ENCODE measurements around the gene ABCB4. TPM values are rescaled to one million over a fixed set of nuclear protein-coding genes. Genes with fewer than 3 reads are reported as not detected.

ABCB4 gene
- total RNA-seq = 0.47 TPM

GRCh38 chr7:87475359-87476178 is at the start of gene ABCB4:
ABCB4 (minus strand) TSS chr7:87475680; CDS start chr7:87475465, 215 bp downstream.
- no peak for DNase-seq

DNA sequence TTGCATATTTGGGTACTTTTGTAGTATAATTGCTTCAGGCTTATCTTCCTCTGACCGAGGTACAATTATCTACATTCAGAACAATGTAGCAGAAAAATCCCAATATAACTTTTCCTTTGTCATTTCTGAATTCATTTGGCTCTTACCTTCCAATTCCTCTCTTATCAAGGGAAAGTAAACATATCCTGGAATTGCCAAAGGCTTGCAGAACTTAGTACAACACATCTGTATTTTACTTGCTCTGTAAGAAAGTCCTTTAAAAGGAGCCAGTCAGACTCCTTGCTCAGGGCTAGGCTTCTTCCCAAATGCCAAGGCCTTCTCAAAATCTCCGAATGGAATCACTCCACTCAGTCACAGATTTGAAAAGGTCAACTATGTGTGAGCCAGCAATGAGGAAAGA is 43.3 kb upstream of the ABCB4 start:
- no peak for DNase-seq

DNA sequence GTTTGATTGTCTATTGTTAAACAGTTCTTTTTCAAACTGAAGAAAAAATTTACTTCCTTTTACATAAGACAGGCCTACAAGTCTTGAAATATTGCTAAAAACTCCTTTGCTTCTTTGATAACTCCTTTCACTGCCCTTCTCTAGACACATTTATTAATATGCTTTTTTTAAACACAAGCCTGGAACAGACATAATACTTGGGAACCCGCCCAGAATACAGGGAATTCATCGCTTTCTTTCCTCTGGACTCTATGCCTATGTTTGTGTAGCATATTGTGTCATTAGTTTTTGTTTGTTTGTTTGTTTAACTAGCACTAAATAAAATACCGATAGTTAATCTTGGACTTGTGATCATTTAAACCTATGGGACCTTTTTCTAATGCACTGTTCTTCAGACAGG is 42.4 kb upstream of the ABCB4 start:
- no peak for DNase-seq

DNA sequence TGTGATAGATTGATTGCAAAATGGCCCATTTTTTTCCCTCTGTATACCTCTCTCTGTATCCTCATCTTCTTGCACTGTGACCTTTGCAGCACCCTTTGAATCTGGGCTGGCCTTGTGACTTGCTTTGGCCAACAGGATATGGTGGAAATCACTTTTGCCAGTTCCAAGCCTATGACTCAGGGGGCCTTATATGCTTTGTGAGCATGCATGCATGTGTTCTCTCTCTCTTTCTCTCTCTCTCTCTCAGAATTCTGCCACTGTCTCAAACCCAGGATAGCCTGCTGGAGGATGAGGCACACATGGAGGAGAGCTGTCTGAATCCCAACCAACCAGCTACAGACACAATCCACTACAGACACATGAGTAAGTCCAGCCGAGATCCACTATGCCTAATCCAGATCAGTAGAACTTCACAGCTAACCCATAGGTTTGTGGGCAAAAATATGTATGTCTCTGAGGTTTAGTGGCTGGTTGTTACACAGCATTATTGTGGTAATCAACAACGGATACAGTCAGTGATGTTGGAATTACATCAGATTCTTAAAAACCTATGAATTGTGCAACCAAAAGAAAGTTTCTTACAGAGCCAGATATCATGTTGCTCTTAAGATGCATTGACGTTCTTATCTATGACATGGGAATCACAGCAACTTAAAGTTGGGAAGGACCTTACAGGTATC is 41.8 kb upstream of the ABCB4 start:
- DNase-seq = no peak

GRCh38 chr7:87513735-87514335 is 38.4 kb upstream of the ABCB4 start:
- no peak for DNase-seq

- DNase-seq = no peak
These were observed 37.4 kb upstream of the ABCB4 start for GRCh38 chr7:87512906-87513305.

DNA sequence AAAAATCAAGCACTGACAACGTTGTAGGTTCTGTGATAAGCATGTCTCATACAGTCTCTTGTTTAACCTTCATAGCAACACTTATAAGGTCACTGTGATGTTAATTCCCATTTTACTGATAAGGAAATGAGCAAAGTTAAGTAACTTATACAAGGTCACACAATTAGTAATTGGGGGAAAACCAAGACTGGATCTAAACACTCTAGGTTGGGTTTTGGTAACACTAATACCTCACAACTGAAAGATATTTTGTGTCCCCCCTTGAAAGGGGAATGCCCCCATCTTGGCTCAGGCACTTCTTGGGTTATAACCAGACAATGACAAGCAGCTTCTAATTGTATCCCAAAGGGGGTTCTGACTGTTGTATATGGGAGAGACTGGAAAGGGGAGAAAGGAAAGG is 36.0 kb upstream of the ABCB4 start:
- DNase-seq = no peak

DNA sequence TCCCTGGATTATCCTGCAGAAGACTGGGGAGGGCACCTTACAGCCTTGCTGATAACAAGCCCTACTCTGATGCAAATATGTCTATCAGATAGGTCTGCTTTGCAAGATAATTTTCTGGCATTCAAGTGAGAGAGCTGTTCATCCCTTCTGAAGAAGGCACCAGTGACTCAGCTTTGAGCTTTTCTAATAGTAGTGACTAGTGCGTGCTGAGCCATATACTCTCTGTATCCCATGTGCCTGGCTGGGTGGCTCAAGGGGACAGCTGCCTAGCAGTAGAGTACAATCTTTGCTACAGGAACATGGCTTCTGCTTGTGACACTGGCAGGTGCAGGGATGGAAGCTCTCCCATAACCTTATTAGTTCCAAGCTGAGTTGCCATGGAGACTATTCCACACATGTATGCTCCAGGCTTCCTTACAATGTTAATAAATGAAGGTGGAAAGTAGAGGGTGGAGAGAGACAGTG is 35.0 kb upstream of the ABCB4 start:
- DNase-seq = no peak

DNA sequence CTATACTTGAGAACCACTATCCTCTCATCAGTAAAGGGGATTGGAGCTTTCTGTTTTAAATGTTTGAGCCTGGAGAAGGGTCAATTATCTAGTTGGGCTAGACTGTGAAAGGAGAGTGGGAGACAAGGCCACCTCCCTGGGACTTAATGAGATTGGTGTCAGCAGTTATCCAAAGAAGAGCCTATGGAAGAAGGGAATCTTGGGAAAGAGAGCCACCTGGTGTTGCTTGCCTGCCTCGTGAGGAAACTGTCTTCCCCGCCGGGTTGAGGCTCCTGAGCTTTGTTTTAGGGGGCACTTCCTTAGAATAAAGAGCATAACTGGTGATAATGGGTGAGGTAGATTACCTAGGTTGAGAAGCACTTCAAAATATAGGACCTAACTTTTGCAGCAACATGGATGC is 32.0 kb upstream of the ABCB4 start:
- DNase-seq = no peak

DNA sequence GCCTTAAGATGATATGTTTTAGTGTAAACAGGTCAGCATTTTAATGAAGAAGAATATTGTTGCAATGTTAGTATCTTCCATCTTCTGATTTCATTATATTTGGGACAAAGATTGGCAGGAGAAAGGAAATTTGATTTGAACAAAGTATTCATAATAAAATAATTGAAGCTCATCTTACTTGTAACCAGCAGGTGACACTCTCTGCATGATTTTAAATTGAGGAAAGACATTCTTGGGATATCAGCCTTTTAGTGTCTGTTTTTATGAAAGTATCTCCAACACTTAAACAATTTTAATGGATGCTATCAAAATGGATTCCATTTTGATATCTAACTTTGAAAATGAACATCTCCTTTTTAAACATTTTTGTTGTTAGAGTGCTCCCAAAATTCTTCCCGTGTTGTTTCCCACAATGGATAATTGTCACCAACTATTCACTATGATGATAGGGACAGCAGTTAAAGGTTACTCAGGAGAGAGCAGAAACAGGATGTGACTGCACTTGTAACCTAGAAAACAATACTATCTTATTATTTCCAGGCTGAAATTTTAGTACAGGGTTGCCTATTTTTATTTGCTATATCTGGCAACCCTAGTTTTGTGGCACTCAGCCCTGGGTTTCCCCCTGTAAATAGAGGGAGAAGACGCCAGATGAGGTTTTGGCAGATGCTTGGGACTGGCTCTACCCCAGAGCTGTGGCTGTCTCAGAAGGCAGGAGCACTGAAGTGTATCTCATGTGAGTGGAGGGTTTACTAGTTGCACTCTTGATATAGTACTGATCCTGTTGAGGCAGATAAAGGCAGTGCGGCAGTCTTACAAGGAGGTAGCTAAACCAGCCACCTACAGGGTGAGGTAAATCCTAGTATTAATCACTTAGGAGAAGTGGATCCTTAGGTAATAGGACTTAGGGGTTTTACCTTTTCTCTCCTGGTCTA is 31.0 kb upstream of the ABCB4 start:
- DNase-seq = no peak

GRCh38 chr7:87505557-87506245 is 30.2 kb upstream of the ABCB4 start:
- DNase-seq = no peak

DNA sequence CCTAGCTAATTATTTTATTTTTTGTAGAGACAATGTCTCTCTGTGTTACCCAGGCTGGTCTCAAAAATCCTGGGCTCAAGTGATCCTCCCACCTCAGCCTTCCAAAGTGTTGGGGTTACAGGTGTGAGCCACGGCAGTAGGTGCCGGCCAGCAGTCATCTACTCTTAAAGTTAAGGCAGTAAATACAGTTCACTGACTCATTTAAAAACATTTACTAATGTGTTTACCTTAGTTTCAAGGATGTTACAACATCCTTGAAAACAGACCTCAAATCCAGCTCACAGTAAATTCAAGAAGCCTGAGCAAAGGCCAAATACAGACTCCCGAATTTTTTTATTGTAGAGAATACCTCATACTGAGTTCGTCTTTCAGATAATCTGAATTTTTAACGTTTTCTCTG is 29.6 kb upstream of the ABCB4 start:
- DNase-seq = no peak

DNA sequence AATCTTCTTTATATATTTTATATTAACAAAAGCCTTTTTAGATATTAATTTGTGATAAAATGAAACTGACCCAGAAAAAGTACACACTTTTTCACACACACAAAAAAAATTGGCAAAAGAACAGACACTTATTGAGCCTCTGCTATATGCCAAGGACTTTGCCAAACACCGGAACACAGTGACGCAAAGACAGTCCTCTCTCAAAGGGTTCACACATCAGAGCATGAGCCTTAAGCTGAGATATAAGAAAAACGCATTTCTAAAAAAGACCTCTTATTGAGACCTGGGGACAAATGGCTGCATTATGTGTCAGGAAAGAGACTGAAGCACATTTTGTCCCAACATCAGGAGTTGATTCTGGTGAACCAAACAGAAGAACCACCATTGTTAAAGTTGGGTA is 24.0 kb upstream of the ABCB4 start:
- no peak for DNase-seq

GRCh38 chr7:87498893-87499292 is 23.4 kb upstream of the ABCB4 start:
- no peak for DNase-seq

- no peak for DNase-seq
These were observed 22.0 kb upstream of the ABCB4 start for GRCh38 chr7:87497482-87497881.

- no peak for DNase-seq
These were observed 19.9 kb upstream of the ABCB4 start for GRCh38 chr7:87495366-87495765.

DNA sequence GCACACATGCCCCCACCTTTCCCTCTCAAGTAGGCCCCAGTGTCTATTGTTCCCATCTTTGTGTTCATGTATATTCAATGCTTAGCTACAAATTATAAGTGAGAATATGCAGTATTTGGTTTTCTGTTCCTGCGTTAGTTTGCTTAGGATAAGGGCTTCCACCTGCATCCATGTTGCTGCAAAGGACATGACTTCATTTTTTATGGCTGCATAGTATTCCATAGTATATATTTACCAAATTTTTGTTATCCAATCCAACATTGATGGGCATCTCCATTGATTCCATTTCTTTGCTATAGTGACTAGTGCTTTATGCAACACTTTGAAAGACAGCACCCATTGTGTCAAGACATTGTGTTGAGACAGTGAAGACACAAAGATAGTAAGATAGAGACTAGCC is 19.0 kb upstream of the ABCB4 start:
- DNase-seq = no peak

- no peak for DNase-seq
These were observed 7.7 kb upstream of the ABCB4 start for GRCh38 chr7:87483131-87483530.

DNA sequence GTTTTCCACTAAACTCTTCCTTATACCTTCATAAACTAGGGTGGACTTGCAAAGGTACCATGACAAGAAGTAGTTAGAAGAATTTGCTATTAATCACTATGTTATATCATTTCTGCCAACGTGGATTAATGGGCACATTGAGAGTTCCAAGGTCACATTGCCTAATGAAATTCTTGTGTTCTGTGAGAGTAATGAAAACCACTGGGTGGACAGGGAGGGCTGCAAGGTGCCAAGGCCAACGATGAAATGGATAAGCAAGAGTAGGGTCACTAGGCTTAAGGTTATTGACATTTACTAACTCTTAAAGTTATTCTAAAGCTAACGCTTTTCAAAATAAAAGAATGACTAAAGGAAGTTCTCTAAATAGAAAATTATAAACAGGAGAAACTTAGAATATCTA is 6.6 kb upstream of the ABCB4 start:
- no peak for DNase-seq

- DNase-seq = no peak
These were observed 4.9 kb upstream of the ABCB4 start for GRCh38 chr7:87480386-87480785.

DNA sequence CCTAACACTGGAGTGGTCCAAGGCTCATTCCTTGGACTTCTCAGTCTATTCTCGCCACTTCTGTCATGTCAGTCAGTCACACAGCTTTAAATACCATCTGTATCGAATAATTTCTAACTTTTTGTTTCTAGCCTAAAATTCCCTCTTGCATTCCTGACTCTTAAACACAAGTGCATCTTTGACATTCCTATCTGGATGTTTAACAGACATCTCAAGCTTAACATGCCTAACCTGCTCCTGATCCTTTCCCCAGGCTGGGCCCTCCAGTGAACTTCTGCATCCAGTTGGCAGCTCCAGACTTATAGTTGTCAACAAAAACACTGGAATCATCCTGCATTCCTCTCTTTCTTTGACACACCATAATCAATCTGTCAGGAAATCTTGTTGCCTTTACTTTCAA is 4.5 kb upstream of the ABCB4 start:
- no peak for DNase-seq

GRCh38 chr7:87476179-87476557 is 688 bp upstream of the ABCB4 start:
- DNase-seq = no peak
